ENCODE data around the gene EXOC2. TPM values are rescaled to one million over a fixed set of nuclear protein-coding genes. Genes with fewer than 3 reads are reported as not detected.

Gene EXOC2
- total and polyA plus RNA-seq, 9 donors: 19.5 to 25.1 (median 21.8) TPM

- Histone ChIP-seq H3K4me1 (ENCODE audit: control insufficient read depth, insufficient read depth, low read length) (no peaks in the 10 kb centered on the region), H3K4me3 (ENCODE audit: low read length) (no peak overlapping the region), H3K27me3 (ENCODE audit: control insufficient read depth, insufficient read depth, low read length) (peaks cover 3% of the 10 kb centered on the region), H3K36me3 (ENCODE audit: control insufficient read depth, insufficient read depth, low read length) (no peaks in the 10 kb centered on the region), H3K27ac (ENCODE audit: low read length) (no peak overlapping the region), H3K9me3 (replicated peaks; ENCODE audit: control insufficient read depth, low read depth, low read length) (no peaks in the 10 kb centered on the region)
- no peak for DNase-seq
- no CpG with 5 or more reads among the region's 3 CpGs for WGBS (ENCODE audit: insufficient coverage)
Measured at GRCh38 chr6:723540-723939, 30.6 kb upstream of the EXOC2 start.

GRCh38 chr6:722608-723007, 29.7 kb upstream of the EXOC2 start:
- Histone ChIP-seq H3K4me3 (ENCODE audit: low read length) (no peak overlapping the region), H3K27me3 (ENCODE audit: control insufficient read depth, insufficient read depth, low read length) (no peaks in the 10 kb centered on the region), H3K36me3 (ENCODE audit: control insufficient read depth, insufficient read depth, low read length) (no peaks in the 10 kb centered on the region), H3K4me1 (ENCODE audit: control insufficient read depth, insufficient read depth, low read length) (no peaks in the 10 kb centered on the region), H3K27ac (ENCODE audit: low read length) (no peak overlapping the region), H3K9me3 (replicated peaks; ENCODE audit: control insufficient read depth, low read depth, low read length) (no peaks in the 10 kb centered on the region)
- 85% methylated on average over 2 of the region's 4 CpGs for WGBS (ENCODE audit: insufficient coverage)
- DNase-seq: no peak

- Histone ChIP-seq H3K36me3 (ENCODE audit: control insufficient read depth, insufficient read depth, low read length) (no peaks in the 10 kb centered on the region), H3K9me3 (replicated peaks; ENCODE audit: control insufficient read depth, low read depth, low read length) (no peaks in the 10 kb centered on the region), H3K27me3 (ENCODE audit: control insufficient read depth, insufficient read depth, low read length) (no peaks in the 10 kb centered on the region), H3K4me1 (ENCODE audit: control insufficient read depth, insufficient read depth, low read length) (no peaks in the 10 kb centered on the region), H3K4me3 (ENCODE audit: low read length) (no peak overlapping the region), H3K27ac (ENCODE audit: low read length) (no peak overlapping the region)
- DNase-seq: peak; percentile 85
- WGBS (ENCODE audit: insufficient coverage): 30% methylated on average over 2 of the region's 11 CpGs
Measured at GRCh38 chr6:722077-722524, 29.2 kb upstream of the EXOC2 start.

- no peak overlapping the region for H3K27ac ChIP-seq (ENCODE audit: low read length)
- no peaks in the 10 kb centered on the region for H3K36me3 ChIP-seq (ENCODE audit: control insufficient read depth, insufficient read depth, low read length)
- H3K9me3 ChIP-seq (replicated peaks; ENCODE audit: control insufficient read depth, low read depth, low read length): no peaks in the 10 kb centered on the region
- no peaks in the 10 kb centered on the region for H3K4me1 ChIP-seq (ENCODE audit: control insufficient read depth, insufficient read depth, low read length)
- DNase-seq: no peak
- 81% methylated on average over 4 of the region's 7 CpGs for WGBS (ENCODE audit: insufficient coverage)
- no peak overlapping the region for H3K4me3 ChIP-seq (ENCODE audit: low read length)
- peaks cover 2% of the 10 kb centered on the region for H3K27me3 ChIP-seq (ENCODE audit: control insufficient read depth, insufficient read depth, low read length)
Measured at GRCh38 chr6:718345-718744, 25.4 kb upstream of the EXOC2 start.

GRCh38 chr6:717135-717534, 24.2 kb upstream of the EXOC2 start:
- H3K27ac ChIP-seq (ENCODE audit: low read length): no peak overlapping the region
- 93% methylated on average over 11 of the region's 11 CpGs for WGBS (ENCODE audit: insufficient coverage)
- H3K9me3 ChIP-seq (replicated peaks; ENCODE audit: control insufficient read depth, low read depth, low read length): no peaks in the 10 kb centered on the region

GRCh38 chr6:715709-716491, 23.0 kb upstream of the EXOC2 start:
- WGBS (ENCODE audit: insufficient coverage): 68% methylated on average over 9 of the region's 13 CpGs
- H3K9me3 ChIP-seq (replicated peaks; ENCODE audit: control insufficient read depth, low read depth, low read length): no peaks in the 10 kb centered on the region
- DNase-seq: no peak

More at GRCh38 chr6:717135-717534, 24.2 kb upstream of the EXOC2 start:
- no peak for DNase-seq
- no peaks in the 10 kb centered on the region for H3K4me1 ChIP-seq (ENCODE audit: control insufficient read depth, insufficient read depth, low read length)
- H3K27me3 ChIP-seq (ENCODE audit: control insufficient read depth, insufficient read depth, low read length): peaks cover 2% of the 10 kb centered on the region
- H3K4me3 ChIP-seq (ENCODE audit: low read length): no peak overlapping the region
- H3K36me3 ChIP-seq (ENCODE audit: control insufficient read depth, insufficient read depth, low read length): no peaks in the 10 kb centered on the region

GRCh38 chr6:714100-714499, 21.2 kb upstream of the EXOC2 start:
- 60% methylated on average over 1 of the region's 4 CpGs for WGBS (ENCODE audit: insufficient coverage)
- Histone ChIP-seq H3K4me3 (ENCODE audit: low read length) (no peak overlapping the region), H3K4me1 (ENCODE audit: control insufficient read depth, insufficient read depth, low read length) (no peaks in the 10 kb centered on the region), H3K27me3 (ENCODE audit: control insufficient read depth, insufficient read depth, low read length) (peaks cover 6% of the 10 kb centered on the region), H3K36me3 (ENCODE audit: control insufficient read depth, insufficient read depth, low read length) (no peaks in the 10 kb centered on the region), H3K27ac (ENCODE audit: low read length) (no peak overlapping the region), H3K9me3 (replicated peaks; ENCODE audit: control insufficient read depth, low read depth, low read length) (no peaks in the 10 kb centered on the region)
- no peak for DNase-seq

More at GRCh38 chr6:715709-716491, 23.0 kb upstream of the EXOC2 start:
- Histone ChIP-seq H3K36me3 (ENCODE audit: control insufficient read depth, insufficient read depth, low read length) (no peaks in the 10 kb centered on the region), H3K27me3 (ENCODE audit: control insufficient read depth, insufficient read depth, low read length) (peaks cover 3% of the 10 kb centered on the region), H3K27ac (ENCODE audit: low read length) (no peak overlapping the region), H3K4me3 (ENCODE audit: low read length) (no peak overlapping the region), H3K4me1 (ENCODE audit: control insufficient read depth, insufficient read depth, low read length) (no peaks in the 10 kb centered on the region)

- H3K36me3 ChIP-seq (ENCODE audit: control insufficient read depth, insufficient read depth, low read length): no peaks in the 10 kb centered on the region
- no peak overlapping the region for H3K27ac ChIP-seq (ENCODE audit: low read length)
- 100% methylated on average over 1 of the region's 5 CpGs for WGBS (ENCODE audit: insufficient coverage)
- no peak overlapping the region for H3K4me3 ChIP-seq (ENCODE audit: low read length)
- peaks cover 6% of the 10 kb centered on the region for H3K27me3 ChIP-seq (ENCODE audit: control insufficient read depth, insufficient read depth, low read length)
- DNase-seq: no peak
- H3K4me1 ChIP-seq (ENCODE audit: control insufficient read depth, insufficient read depth, low read length): no peaks in the 10 kb centered on the region
- no peaks in the 10 kb centered on the region for H3K9me3 ChIP-seq (replicated peaks; ENCODE audit: control insufficient read depth, low read depth, low read length)
Measured at GRCh38 chr6:713351-713750, 20.4 kb upstream of the EXOC2 start.

GRCh38 chr6:712805-713204, 19.9 kb upstream of the EXOC2 start:
- DNase-seq: no peak
- Histone ChIP-seq H3K27ac (ENCODE audit: low read length) (no peak overlapping the region), H3K36me3 (ENCODE audit: control insufficient read depth, insufficient read depth, low read length) (no peaks in the 10 kb centered on the region), H3K4me3 (ENCODE audit: low read length) (no peak overlapping the region), H3K9me3 (replicated peaks; ENCODE audit: control insufficient read depth, low read depth, low read length) (no peaks in the 10 kb centered on the region), H3K4me1 (ENCODE audit: control insufficient read depth, insufficient read depth, low read length) (no peaks in the 10 kb centered on the region), H3K27me3 (ENCODE audit: control insufficient read depth, insufficient read depth, low read length) (peaks cover 6% of the 10 kb centered on the region)
- 83% methylated on average over 3 of the region's 8 CpGs for WGBS (ENCODE audit: insufficient coverage)

- peak; percentile 13 for DNase-seq
- no peak overlapping the region for H3K4me3 ChIP-seq (ENCODE audit: low read length)
- H3K27ac ChIP-seq (ENCODE audit: low read length): peak overlapping the region; percentile 91
- no peaks in the 10 kb centered on the region for H3K36me3 ChIP-seq (ENCODE audit: control insufficient read depth, insufficient read depth, low read length)
- H3K4me1 ChIP-seq (ENCODE audit: control insufficient read depth, insufficient read depth, low read length): no peaks in the 10 kb centered on the region
- H3K27me3 ChIP-seq (ENCODE audit: control insufficient read depth, insufficient read depth, low read length): peaks cover 9% of the 10 kb centered on the region
- no peaks in the 10 kb centered on the region for H3K9me3 ChIP-seq (replicated peaks; ENCODE audit: control insufficient read depth, low read depth, low read length)
Measured at GRCh38 chr6:711925-712324, 19.0 kb upstream of the EXOC2 start.

Data from muscle of leg (tissue), 11 donors.